K562 (cell line): ENCODE results near the gene NMT1.

Experiments
- BCLAF1 ChIP-seq, 2 experiments: fragments of 450-650 bp in 1 of 2; IDR thresholded peaks; 2 replicates each; pipeline ENCODE4 v1.6.1; 2011 to 2017; ENCODE audit warnings: low read depth in 2 of 2, antibody characterized with exemption in 1 of 2, borderline replicate concordance in 1 of 2, low read length in 1 of 2, mild to moderate bottlenecking in 1 of 2, mixed read lengths in 1 of 2; ENCODE audit not compliant: control insufficient read depth in 1 of 2
- CAMTA2 ChIP-seq: fragments of 250-450 bp; sonication (Bioruptor Pico); conservative IDR thresholded peaks from 2 replicates; pipeline ENCODE4 v1.5.1; 2022
- EHMT2 ChIP-seq: fragments of 450-650 bp; IDR thresholded peaks from 2 replicates; pipeline ENCODE4 v1.6.1; 2018; ENCODE audit warnings: antibody characterized with exemption
- HDAC6 ChIP-seq: IDR thresholded peaks from 2 replicates; pipeline ENCODE4 v1.6.1; 2012; ENCODE audit warnings: low read depth, mild to moderate bottlenecking, control low read depth, inconsistent platforms, low read length, moderate library complexity
- HMG20A ChIP-seq: fragments of 450-650 bp; formaldehyde crosslinking; conservative IDR thresholded peaks from 2 replicates; pipeline ENCODE4 v1.4.0; 2020; ENCODE audit warnings: mild to moderate bottlenecking, mixed read lengths
- POLR2AphosphoS5 ChIP-seq: IDR thresholded peaks from 2 replicates; pipeline ENCODE4 v1.6.1; 2011; ENCODE audit warnings: mild to moderate bottlenecking, low read depth, low read length, moderate library complexity; ENCODE audit not compliant: control insufficient read depth, insufficient read depth
- RBFOX2 ChIP-seq: fragments of 200-400 bp; formaldehyde crosslinking; IDR thresholded peaks from 2 replicates; pipeline ENCODE4 v1.6.1; 2017; ENCODE audit warnings: low read depth, mild to moderate bottlenecking, low read length, moderate library complexity
- RNF219 ChIP-seq: fragments of 250-450 bp; sonication (Bioruptor Pico); IDR thresholded peaks from 2 replicates; pipeline ENCODE4 v1.5.0; 2022; ENCODE audit warnings: mild to moderate bottlenecking
- ZBTB1 ChIP-seq: sonication (generic); formaldehyde crosslinking; IDR thresholded peaks from 2 replicates; pipeline ENCODE4 v1.8.1; 2023; ENCODE audit warnings: missing genetic modification reagents, low read depth, mild to moderate bottlenecking, borderline replicate concordance
- ZBTB11 ChIP-seq, 3 experiments: fragments of 200-800 bp in 1 of 3; fragments of 250-450 bp in 1 of 3; fragments of 450-650 bp in 1 of 3; sonication (Bioruptor Pico) in 1 of 3; sonication (Bioruptor generic) in 1 of 3; formaldehyde crosslinking in 1 of 3; IDR thresholded peaks; 2 replicates each; pipeline versions ENCODE4 v1.6.1 to v1.8.0; 2016 to 2022; ENCODE audit warnings: mild to moderate bottlenecking in 2 of 3, missing genetic modification characterization in 2 of 3, missing compliant biosample characterization in 1 of 3, moderate library complexity in 1 of 3
- ZC3H4 ChIP-seq: sonication (generic); formaldehyde crosslinking; IDR thresholded peaks from 2 replicates; pipeline ENCODE4 v1.9.0; 2021; ENCODE audit warnings: missing genetic modification reagents, borderline replicate concordance
- ZNF274 ChIP-seq: IDR thresholded peaks from 2 replicates; pipeline ENCODE4 v1.6.1; 2011; ENCODE audit warnings: low read depth, mild to moderate bottlenecking, low read length, moderate library complexity, borderline replicate concordance
- TF ChIP-seq, protein P1 (sequence below): fragments of 450-650 bp; formaldehyde crosslinking; IDR thresholded peaks from 2 replicates; pipeline ENCODE4 v1.4.0; 2020; ENCODE audit warnings: mild to moderate bottlenecking, moderate library complexity
- TF ChIP-seq, protein P2 (sequence below), 3 experiments: IDR thresholded peaks in 2 of 3; conservative IDR thresholded peaks in 1 of 3; 2 replicates each; pipeline ENCODE4 v1.5.1; 2011 to 2012; ENCODE audit warnings: low read length in 3 of 3, mild to moderate bottlenecking in 3 of 3, control low read depth in 2 of 3, improper control_type of control experiment in 1 of 3, inconsistent platforms in 1 of 3, low read depth in 1 of 3, mixed read lengths in 1 of 3, moderate library complexity in 1 of 3; ENCODE audit not compliant: insufficient read depth in 2 of 3

DNA sequence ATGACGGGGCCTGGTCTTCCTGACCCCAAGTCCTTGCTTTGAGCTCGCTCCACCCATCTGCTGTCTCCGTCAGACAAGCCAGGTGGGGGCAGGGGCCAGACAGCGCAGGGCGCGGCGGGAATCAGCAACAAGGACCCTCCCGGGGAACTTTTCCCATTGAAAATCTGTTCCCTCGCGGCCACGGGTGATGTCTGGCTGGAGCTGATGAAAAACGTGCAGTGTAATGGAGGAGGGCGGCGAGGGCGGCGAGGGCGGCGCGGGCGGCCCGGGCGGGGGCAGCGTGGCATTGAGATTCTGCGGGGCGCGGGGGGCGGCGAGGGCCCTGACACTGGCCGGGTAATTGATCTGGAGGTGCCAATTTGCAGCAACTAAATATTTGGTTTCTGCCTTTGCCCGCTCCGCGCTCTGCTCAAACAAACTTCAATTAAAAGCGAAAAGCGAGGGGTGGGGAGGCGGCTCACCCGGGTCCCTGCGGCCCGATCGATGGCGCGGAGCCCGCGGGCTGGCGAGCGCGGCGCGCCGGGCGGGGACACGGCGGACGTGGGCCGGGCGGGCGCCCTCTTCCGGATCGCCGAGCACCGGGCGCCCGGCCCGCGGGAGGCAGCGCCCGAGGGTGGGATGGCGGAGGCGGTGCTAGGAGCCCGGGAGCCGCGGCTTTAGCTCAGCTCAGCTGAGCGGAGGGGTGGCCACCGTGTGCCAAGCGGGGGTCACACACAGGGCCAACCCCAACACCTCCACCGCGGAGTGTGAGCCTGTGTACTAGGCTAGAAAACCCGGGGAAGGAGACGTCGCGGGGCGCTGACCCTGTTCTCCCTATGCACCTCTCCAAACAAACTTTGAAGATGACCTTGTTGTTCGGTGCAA, 42.0 kb upstream of the NMT1 start:
- TF ChIP-seq ZNF274: no peak
- TF ChIP-seq, protein P1, sequence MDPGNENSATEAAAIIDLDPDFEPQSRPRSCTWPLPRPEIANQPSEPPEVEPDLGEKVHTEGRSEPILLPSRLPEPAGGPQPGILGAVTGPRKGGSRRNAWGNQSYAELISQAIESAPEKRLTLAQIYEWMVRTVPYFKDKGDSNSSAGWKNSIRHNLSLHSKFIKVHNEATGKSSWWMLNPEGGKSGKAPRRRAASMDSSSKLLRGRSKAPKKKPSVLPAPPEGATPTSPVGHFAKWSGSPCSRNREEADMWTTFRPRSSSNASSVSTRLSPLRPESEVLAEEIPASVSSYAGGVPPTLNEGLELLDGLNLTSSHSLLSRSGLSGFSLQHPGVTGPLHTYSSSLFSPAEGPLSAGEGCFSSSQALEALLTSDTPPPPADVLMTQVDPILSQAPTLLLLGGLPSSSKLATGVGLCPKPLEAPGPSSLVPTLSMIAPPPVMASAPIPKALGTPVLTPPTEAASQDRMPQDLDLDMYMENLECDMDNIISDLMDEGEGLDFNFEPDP (CRISPR knock-in tag): no peak
- no peak for TF ChIP-seq BCLAF1 (IDR thresholded peaks at IDR 0.05; ENCODE audit: borderline replicate concordance in 1 of 2, control insufficient read depth in 1 of 2, low read depth in 2 of 2, low read length in 1 of 2)
- no peak for TF ChIP-seq RNF219 (CRISPR knock-in tag)
- TF ChIP-seq ZC3H4 (CRISPR knock-in tag): no peak
- TF ChIP-seq HMG20A (CRISPR knock-in tag): no peak
- peak; percentile 66 for TF ChIP-seq RBFOX2
- TF ChIP-seq EHMT2: no peak
- TF ChIP-seq, protein P2, sequence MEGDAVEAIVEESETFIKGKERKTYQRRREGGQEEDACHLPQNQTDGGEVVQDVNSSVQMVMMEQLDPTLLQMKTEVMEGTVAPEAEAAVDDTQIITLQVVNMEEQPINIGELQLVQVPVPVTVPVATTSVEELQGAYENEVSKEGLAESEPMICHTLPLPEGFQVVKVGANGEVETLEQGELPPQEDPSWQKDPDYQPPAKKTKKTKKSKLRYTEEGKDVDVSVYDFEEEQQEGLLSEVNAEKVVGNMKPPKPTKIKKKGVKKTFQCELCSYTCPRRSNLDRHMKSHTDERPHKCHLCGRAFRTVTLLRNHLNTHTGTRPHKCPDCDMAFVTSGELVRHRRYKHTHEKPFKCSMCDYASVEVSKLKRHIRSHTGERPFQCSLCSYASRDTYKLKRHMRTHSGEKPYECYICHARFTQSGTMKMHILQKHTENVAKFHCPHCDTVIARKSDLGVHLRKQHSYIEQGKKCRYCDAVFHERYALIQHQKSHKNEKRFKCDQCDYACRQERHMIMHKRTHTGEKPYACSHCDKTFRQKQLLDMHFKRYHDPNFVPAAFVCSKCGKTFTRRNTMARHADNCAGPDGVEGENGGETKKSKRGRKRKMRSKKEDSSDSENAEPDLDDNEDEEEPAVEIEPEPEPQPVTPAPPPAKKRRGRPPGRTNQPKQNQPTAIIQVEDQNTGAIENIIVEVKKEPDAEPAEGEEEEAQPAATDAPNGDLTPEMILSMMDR (IDR thresholded peaks at IDR 0.05 in 2 of 3, conservative IDR thresholded peaks at IDR 0.05 in 1 of 3; ENCODE audit: insufficient read depth in 2 of 3, low read depth in 1 of 3, low read length in 3 of 3): peak; percentile 43 to 68 (median 59); a peak in 5 of 6 replicates
- TF ChIP-seq ZBTB11 (CRISPR knock-in tag; IDR thresholded peaks at IDR 0.05): 0 out of 6 replicates have a peak, but pooled peaks of 1 of the 3 experiments have one; percentile 26
- TF ChIP-seq POLR2AphosphoS5: no peak
- no peak for TF ChIP-seq ZBTB1 (CRISPR knock-in tag)
- TF ChIP-seq HDAC6: no peak
- TF ChIP-seq CAMTA2 (CRISPR knock-in tag): no peak
